Colonic mucosa (tissue), 4 donors: ENCODE measurements around the gene CCDC24. TPM values are rescaled to one million over a fixed set of nuclear protein-coding genes. Genes with fewer than 3 reads are reported as not detected.
A peak's percentile ranks its signal among the peaks of the same experiment; 100 is the strongest.

Experiments
- DNase-seq: peaks from one replicate; pipeline ENCODE4 v3.0.0-alpha.2; 2020
- H3K27ac ChIP-seq: fragments of 200-600 bp; one replicate; pipeline ENCODE4 v1.8.0; 2021
- H3K27me3 ChIP-seq: fragments of 200-600 bp; one replicate; pipeline ENCODE4 v1.8.0; 2021
- H3K36me3 ChIP-seq: fragments of 200-600 bp; one replicate; pipeline ENCODE4 v1.8.0; 2021
- H3K4me1 ChIP-seq: fragments of 200-600 bp; one replicate; pipeline ENCODE4 v1.8.0; 2021; ENCODE audit warnings: mild to moderate bottlenecking
- H3K4me3 ChIP-seq: fragments of 200-600 bp; one replicate; pipeline ENCODE4 v1.8.0; 2021
- H3K9ac ChIP-seq, 2 donors: one replicate each; pipeline ENCODE4 v1.7.0; 2013; ENCODE audit warnings: control low read depth in 2 of 2, low read depth in 2 of 2, low read length in 2 of 2
- H3K9me3 ChIP-seq: fragments of 200-600 bp; one replicate; pipeline ENCODE4 v1.8.0; 2021
- intact Hi-C: fragments of 100-400 bp; cut with DNase I; formaldehyde crosslinking; loops from one replicate; pipeline ENCODE4 v1.14.1; 2022
- total RNA-seq, 2 donors: library from RNA; stranded (reverse); fragmentation: NEBNext Ultra II Directional in 1 of 2; extraction: Animal tissue kit (Norgen Biotek cat#: 25700) in 1 of 2; gene quantifications; one replicate each; pipeline ENCODE4 v1.2.1, GENCODE V29; 2021
- TF ChIP-seq, protein P1 (sequence below): fragments of 200-600 bp; IDR thresholded peaks from one replicate; pipeline ENCODE4 v1.8.0; 2022; ENCODE audit warnings: antibody characterized with exemption, mild to moderate bottlenecking
- donor health status: healthy.
- donor health status: DM: no; HTN: no; CAD: no.
- donor health status: DM: no; HTN: no; CAD: no.

The CCDC24 gene
- total RNA-seq, 2 donors from 2014 or later, result 20.3 to 24.6 TPM

DNA sequence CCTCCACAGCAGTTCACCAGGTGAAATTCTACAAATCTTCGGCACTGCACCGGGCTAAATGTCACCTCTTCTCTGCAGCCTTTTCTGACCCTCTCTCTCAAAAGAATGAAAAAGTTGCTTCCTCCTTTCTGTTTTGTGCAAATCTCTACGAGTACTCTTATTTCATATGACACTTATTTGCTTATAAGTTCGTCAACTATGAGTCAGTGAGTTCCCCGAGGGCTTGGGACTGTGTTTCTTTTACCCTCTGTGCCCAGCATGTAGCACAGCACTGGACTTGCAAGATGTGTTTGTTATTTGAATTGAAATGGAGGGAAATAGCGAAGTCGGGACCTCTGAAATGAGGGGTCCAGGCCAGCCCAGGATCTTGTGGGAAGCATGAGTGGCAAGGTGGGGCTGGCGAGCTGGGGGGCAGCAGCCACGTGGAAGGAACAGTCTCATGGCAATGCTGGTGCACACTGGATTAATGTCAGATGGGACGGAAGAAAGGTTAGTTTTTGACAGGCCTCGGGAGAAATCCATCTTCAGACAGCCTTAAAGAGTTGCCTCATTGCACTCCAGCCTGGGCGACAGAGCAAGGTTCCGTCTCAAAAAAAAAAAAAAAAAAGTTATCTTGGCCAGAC is 33.6 kb downstream of the CCDC24 start:
- TF ChIP-seq, protein P1, sequence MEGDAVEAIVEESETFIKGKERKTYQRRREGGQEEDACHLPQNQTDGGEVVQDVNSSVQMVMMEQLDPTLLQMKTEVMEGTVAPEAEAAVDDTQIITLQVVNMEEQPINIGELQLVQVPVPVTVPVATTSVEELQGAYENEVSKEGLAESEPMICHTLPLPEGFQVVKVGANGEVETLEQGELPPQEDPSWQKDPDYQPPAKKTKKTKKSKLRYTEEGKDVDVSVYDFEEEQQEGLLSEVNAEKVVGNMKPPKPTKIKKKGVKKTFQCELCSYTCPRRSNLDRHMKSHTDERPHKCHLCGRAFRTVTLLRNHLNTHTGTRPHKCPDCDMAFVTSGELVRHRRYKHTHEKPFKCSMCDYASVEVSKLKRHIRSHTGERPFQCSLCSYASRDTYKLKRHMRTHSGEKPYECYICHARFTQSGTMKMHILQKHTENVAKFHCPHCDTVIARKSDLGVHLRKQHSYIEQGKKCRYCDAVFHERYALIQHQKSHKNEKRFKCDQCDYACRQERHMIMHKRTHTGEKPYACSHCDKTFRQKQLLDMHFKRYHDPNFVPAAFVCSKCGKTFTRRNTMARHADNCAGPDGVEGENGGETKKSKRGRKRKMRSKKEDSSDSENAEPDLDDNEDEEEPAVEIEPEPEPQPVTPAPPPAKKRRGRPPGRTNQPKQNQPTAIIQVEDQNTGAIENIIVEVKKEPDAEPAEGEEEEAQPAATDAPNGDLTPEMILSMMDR, result no peak
- Histone ChIP-seq H3K27me3 (no peaks in the 10 kb centered on the region), H3K36me3 (no peaks in the 10 kb centered on the region), H3K27ac (peak overlapping the region; percentile 82), H3K9me3 (no peaks in the 10 kb centered on the region), H3K4me1 (peaks cover 15% of the 10 kb centered on the region), H3K4me3 (no peak overlapping the region), H3K9ac (peak overlapping the region in 1 of 2 donors; percentile 38)
- intact Hi-C loops, result no loop called here
- DNase-seq, result no peak

DNA sequence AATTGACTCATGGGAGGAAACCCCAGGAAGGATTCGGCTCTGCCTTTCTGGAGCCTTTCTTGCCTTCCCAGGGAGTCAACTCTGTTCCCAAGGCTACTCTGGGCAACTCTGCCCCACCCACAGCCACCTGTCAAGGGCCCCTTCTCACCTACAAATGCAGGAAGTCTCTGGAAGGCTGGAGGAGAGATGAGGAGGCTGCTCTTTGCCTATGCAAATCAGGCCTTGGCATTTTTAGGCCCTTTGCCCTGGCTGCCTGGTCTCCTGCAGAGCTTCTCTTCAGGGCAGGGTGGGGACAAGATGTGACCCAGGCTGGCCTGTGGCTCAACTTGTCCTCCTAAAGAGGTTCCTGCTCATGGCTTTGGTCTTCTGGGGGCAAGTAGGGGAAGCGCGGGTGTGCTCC is 34.4 kb downstream of the CCDC24 start:
- Histone ChIP-seq H3K9me3 (no peaks in the 10 kb centered on the region), H3K9ac (peak overlapping the region in 1 of 2 donors; percentile 63), H3K4me1 (peaks cover 15% of the 10 kb centered on the region), H3K27ac (peak overlapping the region; percentile 82), H3K27me3 (no peaks in the 10 kb centered on the region), H3K4me3 (no peak overlapping the region), H3K36me3 (no peaks in the 10 kb centered on the region)
- peak; percentile 89 for DNase-seq
- intact Hi-C loops, result no loop called here
- TF ChIP-seq, protein P1, result no peak

DNA sequence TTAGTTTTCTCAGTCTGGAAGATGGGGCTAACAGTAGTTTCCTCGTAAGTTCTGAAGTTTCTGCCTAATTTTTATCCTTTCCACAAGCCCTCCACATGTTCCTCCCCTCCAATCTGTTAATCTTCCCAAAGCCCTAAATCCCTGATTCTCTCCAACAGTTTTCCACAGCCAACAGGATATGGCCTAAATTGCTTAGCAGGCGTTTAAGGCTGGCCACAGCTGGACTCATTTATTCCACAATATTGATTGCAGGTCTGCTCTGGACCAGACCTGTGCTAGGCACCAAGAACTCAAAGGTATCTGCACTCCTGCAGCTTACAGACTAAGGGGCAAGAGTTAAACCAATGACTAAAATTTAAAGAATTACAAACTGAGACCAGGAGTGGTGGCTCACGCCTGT is 35.9 kb downstream of the CCDC24 start:
- Histone ChIP-seq H3K4me1 (peaks cover 22% of the 10 kb centered on the region), H3K9me3 (no peaks in the 10 kb centered on the region)

DNA sequence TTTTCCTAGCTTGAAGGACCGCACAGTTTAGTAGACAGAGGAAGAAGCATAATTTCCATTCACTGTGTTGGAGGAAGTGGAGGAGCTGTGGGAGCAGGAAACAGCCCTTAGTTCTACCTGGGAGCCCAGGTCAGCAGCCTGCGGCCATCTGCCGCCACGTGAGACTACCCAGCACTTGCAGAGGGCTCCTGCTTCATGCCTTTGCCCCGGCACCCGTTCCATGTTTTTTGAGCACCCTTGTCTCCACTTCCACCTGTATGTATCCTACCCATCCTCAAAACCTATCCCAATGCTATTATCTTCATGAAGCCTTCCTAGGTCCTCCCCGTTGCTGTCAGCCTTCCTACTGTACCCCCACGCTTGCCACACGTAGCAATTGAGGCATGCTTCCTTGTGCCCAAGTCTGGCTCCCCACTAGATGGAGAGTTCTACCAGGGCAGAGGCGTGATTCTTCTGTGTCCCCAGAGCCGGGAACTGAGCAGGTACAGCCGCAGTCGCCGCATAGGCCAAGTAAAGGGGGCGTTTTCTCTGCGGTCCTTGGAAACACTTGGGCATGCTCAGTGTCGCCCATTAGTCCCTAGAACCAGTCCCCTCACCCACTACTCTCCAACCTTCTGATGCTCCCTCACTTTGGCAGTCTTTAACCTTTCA is 38.0 kb downstream of the CCDC24 start:
- Histone ChIP-seq H3K4me1 (peaks cover 22% of the 10 kb centered on the region), H3K9me3 (no peaks in the 10 kb centered on the region), H3K36me3 (no peaks in the 10 kb centered on the region), H3K27ac (peak overlapping the region; percentile 91), H3K9ac (peak overlapping the region; percentile 68 to 93), H3K27me3 (no peaks in the 10 kb centered on the region), H3K4me3 (peak overlapping the region; percentile 84)
- TF ChIP-seq, protein P1, result no peak
- intact Hi-C loops, result no loop called here
- no peak for DNase-seq

More for the DNA sequence above, 35.9 kb downstream of the CCDC24 start:
- DNase-seq, result no peak
- intact Hi-C loops, result no loop called here
- H3K4me3 ChIP-seq, result no peak overlapping the region
- H3K27ac ChIP-seq, result peak overlapping the region; percentile 82
- TF ChIP-seq, protein P1, result no peak
- H3K36me3 ChIP-seq, result no peaks in the 10 kb centered on the region
- H3K27me3 ChIP-seq, result no peaks in the 10 kb centered on the region
- H3K9ac ChIP-seq, result no peak overlapping the region

DNA sequence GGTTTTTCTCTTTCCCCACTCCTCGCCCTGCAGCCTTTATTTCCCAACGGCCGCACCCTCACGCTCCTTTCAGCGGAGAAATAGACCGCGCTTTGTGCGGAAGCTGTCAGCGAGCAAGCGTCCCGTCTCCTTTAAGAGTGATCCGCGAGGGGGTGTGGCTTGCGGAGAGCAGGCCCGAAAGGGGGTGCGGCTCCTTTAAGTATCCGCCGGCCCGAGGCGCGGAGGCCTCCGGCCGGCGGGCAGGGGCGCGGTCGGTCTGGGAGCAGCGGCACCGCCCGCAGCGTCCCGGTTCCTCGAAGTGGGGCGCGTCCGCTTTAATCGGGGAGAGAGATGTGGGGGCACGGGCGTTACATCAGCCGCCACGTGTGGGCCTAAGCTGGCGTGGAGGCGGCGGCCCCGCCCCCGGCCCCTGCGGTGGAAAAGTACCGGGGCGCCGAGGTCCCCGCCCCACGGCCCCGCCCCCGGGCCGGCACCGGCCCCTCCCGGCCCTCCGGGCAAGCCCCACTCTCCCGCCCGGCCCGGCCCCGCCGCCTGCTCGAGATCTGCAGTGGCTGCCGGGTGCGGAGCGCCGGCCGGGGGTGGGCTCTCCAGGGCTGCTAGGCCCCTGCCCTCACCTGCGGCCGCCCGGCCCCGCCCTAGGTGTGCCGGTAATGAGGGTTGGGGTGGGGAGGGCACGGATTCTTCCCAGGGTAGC is 38.7 kb downstream of the CCDC24 start:
- peak; percentile 96 for DNase-seq
- no peaks in the 10 kb centered on the region for H3K36me3 ChIP-seq
- peak overlapping the region; percentile 82 to 93 for H3K9ac ChIP-seq
- H3K9me3 ChIP-seq, result no peaks in the 10 kb centered on the region
- peak overlapping the region; percentile 91 for H3K27ac ChIP-seq
- no peaks in the 10 kb centered on the region for H3K27me3 ChIP-seq
- H3K4me3 ChIP-seq, result peak overlapping the region; percentile 84
- peaks cover 22% of the 10 kb centered on the region for H3K4me1 ChIP-seq
- TF ChIP-seq, protein P1, result no peak
- intact Hi-C loops, result loop anchor here (10.0 kb wide), 1 partner anchor 265 kb away; no protein-coding TSS in a partner anchor
